Endodermal cell (in vitro differentiated cells): ENCODE data around the gene RPL12. TPM values are rescaled to one million over a fixed set of nuclear protein-coding genes. Genes with fewer than 3 reads are reported as not detected.

Experiments used
- DNase-seq: peaks from one replicate; pipeline ENCODE4 v3.0.0-alpha.2; 2017
- H3K27ac ChIP-seq: 2 replicates; pipeline ENCODE4 v1.5.1; 2013; ENCODE audit warnings: mild to moderate bottlenecking, low read depth, low read length, moderate library complexity
- H3K27me3 ChIP-seq: 2 replicates; pipeline ENCODE4 v1.6.1; 2013; ENCODE audit warnings: mild to moderate bottlenecking, low read length, moderate library complexity; ENCODE audit not compliant: insufficient read depth, control insufficient read depth, poor library complexity, severe bottlenecking
- H3K36me3 ChIP-seq: 2 replicates; pipeline ENCODE4 v1.7.0; 2013; ENCODE audit warnings: mild to moderate bottlenecking, low read length, moderate library complexity; ENCODE audit not compliant: control insufficient read depth, insufficient read depth
- H3K4me1 ChIP-seq: one replicate; pipeline ENCODE4 v1.7.0; 2013; ENCODE audit warnings: low read length; ENCODE audit not compliant: control insufficient read depth, insufficient read depth
- H3K4me3 ChIP-seq: 2 replicates; pipeline ENCODE4 v1.5.1; 2013; ENCODE audit warnings: mild to moderate bottlenecking, low read length, moderate library complexity
- H3K9ac ChIP-seq: 2 replicates; pipeline ENCODE4 v1.6.1; 2013; ENCODE audit warnings: mild to moderate bottlenecking, low read length, moderate library complexity; ENCODE audit not compliant: poor library complexity, severe bottlenecking; ENCODE audit errors: extremely low read depth
- H3K9me3 ChIP-seq: 2 replicates; pipeline ENCODE4 v1.6.1; 2013; ENCODE audit warnings: mild to moderate bottlenecking, low read length, moderate library complexity; ENCODE audit not compliant: control insufficient read depth
- H3K27ac Mint-ChIP-seq: 2 replicates; pipeline ENCODE4 v1.8.0; 2020; ENCODE audit warnings: mixed read lengths
- H3K27me3 Mint-ChIP-seq: 2 replicates; pipeline ENCODE4 v1.8.0; 2021; ENCODE audit warnings: mild to moderate bottlenecking, mixed read lengths; ENCODE audit not compliant: insufficient read depth
- H3K36me3 Mint-ChIP-seq: 2 replicates; pipeline ENCODE4 v1.8.0; 2020; ENCODE audit warnings: low read depth, mixed read lengths
- H3K4me1 Mint-ChIP-seq: 2 replicates; pipeline ENCODE4 v1.8.0; 2020; ENCODE audit warnings: mixed read lengths
- H3K4me3 Mint-ChIP-seq: 2 replicates; pipeline ENCODE4 v1.8.0; 2020; ENCODE audit warnings: mild to moderate bottlenecking, moderate library complexity, mixed read lengths
- H3K9me3 Mint-ChIP-seq: 2 replicates; pipeline ENCODE4 v1.8.0; 2020; ENCODE audit warnings: mild to moderate bottlenecking, mixed read lengths
- CTCF ChIP-seq: fragments of 200-600 bp; sonication (generic); conservative IDR thresholded peaks from 2 replicates; pipeline ENCODE4 v1.5.0; 2021; ENCODE audit warnings: antibody characterized with exemption, mild to moderate bottlenecking
- WGBS, 2 experiments: methylation state at CpG; one replicate each; pipeline versions ENCODE4 v1.1.5 to v1.1.7; 2013; ENCODE audit warnings: missing lambda C conversion rate in 2 of 2, mixed read lengths in 1 of 2; ENCODE audit not compliant: insufficient coverage in 1 of 2, insufficient read length in 1 of 2; 5-methylcytosine and 5-hydroxymethylcytosine counted together
- long read RNA-seq, 4 experiments: library from polyadenylated mRNA in 2 of 4; library from RNA in 1 of 4; library from capped mRNA in 1 of 4; stranded (forward) in 3 of 4; unstranded in 1 of 4; transcript quantifications; one replicate each; pipeline ENCODE4 v2.0.0, GENCODE V29; 2020 to 2021; ENCODE audit warnings: inconsistent platforms in 1 of 4
- polyA plus RNA-seq, 2 experiments: library from polyadenylated mRNA; stranded (reverse); fragments of 50-300 nt; gene quantifications; one replicate each; pipeline ENCODE4 v1.2.3, GENCODE V29; 2013
- total RNA-seq, 2 donors: library from RNA; stranded (reverse); fragmentation: NEBNext Ultra II Directional in 1 of 2; extraction: Animal tissue kit (Norgen Biotek cat#: 25700) in 1 of 2; gene quantifications; 2 replicates in 1 of 2; 3 replicates in 1 of 2; pipeline ENCODE4 v1.2.1, GENCODE V29; 2021

Gene RPL12
- 1,000 to 10,000 TPM; 1,241 to 1,436 TPM for total RNA-seq
- 1,289 TPM for polyA plus RNA-seq (2013, experiment 1 of 2)
- 1,216 TPM for polyA plus RNA-seq (2013, experiment 2 of 2)
- long read RNA-seq, experiment 1, transcript RPL12-201 (7 exons, 633 nt) = major isoform, 452 of 559 reads
- long read RNA-seq, experiment 1, partial matches to known transcripts = 78 of 559 reads
- long read RNA-seq, experiment 1, other reads (novel, unspliced or antisense) = 24 of 559 reads
- long read RNA-seq, experiment 2, transcript RPL12-201 (7 exons, 633 nt) = major isoform, 271 of 280 reads
- long read RNA-seq, experiment 2, partial matches to known transcripts = 3 of 280 reads
- long read RNA-seq, experiment 2, other reads (novel, unspliced or antisense) = 2 of 280 reads
- long read RNA-seq, experiment 3, transcript RPL12-204 (7 exons, 864 nt) = minor isoform, 15 of 669 reads
- long read RNA-seq, experiment 3, transcript RPL12-201 (7 exons, 633 nt) = major isoform, 599 of 669 reads
- long read RNA-seq, experiment 3, partial matches to known transcripts = 44 of 669 reads
- long read RNA-seq, experiment 3, other reads (novel, unspliced or antisense) = 11 of 669 reads
- long read RNA-seq, experiment 4, transcript RPL12-204 (7 exons, 864 nt) = major isoform, 15 of 33 reads
- long read RNA-seq, experiment 4, transcript RPL12-201 (7 exons, 633 nt) = minor isoform, 8 of 33 reads
- long read RNA-seq, experiment 4, partial matches to known transcripts = 5 of 33 reads
- long read RNA-seq, experiment 4, other reads (novel, unspliced or antisense) = 5 of 33 reads

DNA sequence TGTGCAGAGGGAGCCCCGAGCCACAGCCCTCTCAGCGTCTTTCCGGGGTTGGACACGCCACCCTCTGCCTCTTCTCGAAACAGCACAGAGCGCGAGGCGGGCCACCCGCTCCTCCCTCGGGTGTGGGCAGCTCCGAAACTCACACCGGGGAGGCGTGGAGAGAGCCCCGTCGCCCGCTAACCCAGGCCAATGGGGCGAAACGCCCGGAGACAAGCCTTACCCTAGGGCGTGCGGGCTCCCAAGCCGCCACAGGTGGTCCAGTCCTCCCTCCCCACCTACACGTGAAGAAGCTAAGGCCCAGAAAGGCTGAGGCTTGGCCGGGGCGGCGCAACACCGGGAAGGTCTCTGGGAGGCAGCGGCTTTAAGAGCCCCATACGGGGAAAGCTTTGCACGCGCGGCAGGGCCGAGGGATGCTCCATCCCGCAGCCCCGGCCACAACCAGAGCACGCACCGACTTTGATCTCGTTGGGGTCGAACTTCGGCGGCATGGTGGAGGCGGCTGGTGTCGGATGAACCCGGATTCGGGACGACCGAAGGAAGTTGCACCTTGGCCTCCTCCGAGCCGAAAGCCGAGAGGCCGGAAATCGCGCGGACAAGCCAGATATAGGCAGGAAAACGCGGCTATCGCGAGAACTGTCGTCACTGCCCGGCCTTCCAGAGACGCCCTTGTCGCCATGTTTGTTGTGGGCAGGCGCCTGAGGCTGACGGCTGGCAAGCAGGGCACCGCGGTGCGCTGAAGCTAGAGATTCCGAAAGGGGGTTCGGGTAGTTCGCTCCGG is at the start of gene RPL12, which contains the start of gene LRSAM1:
Gene RPL12 (minus strand): TSS at position 577 of the 778 bp plus-strand sequence. CDS start 89 bp downstream, at position 488.
Gene LRSAM1 (plus strand): TSS at position 681 of the 778 bp plus-strand sequence. CDS start 3,018 bp downstream, outside the sequence.
- no peak for TF ChIP-seq CTCF
- 0% methylated on average over 45 to 71 of the region's 71 CpGs for WGBS, 2 experiments

GRCh38 chr9:127500862-127501261 is 49.7 kb upstream of the RPL12 start:
- Histone ChIP-seq H3K9me3 (no peaks in the 10 kb centered on the region), H3K27ac (no peak overlapping the region), H3K4me1 (no peaks in the 10 kb centered on the region), H3K36me3 (peaks cover 16% of the 10 kb centered on the region), H3K27me3 (no peaks in the 10 kb centered on the region), H3K9ac (no peak overlapping the region), H3K4me3 (no peak overlapping the region)
- Mint-ChIP-seq H3K27me3 (no peaks in the 10 kb centered on the region), H3K4me1 (no peaks in the 10 kb centered on the region), H3K27ac (no peak overlapping the region), H3K9me3 (no peaks in the 10 kb centered on the region), H3K36me3 (peaks cover 15% of the 10 kb centered on the region), H3K4me3 (no peak overlapping the region)
- no peak for TF ChIP-seq CTCF
- 85 to 88% methylated on average over 8 to 9 of the region's 9 CpGs for WGBS, 2 experiments
- DNase-seq = no peak

More for the DNA sequence above, at the start of gene RPL12, which contains the start of gene LRSAM1:
- DNase-seq = peak; percentile 99
- H3K27me3 ChIP-seq = no peaks in the 10 kb centered on the region
- Mint-ChIP-seq H3K36me3 (peaks cover 58% of the 10 kb centered on the region), H3K4me1 (peaks cover 25% of the 10 kb centered on the region), H3K27me3 (no peaks in the 10 kb centered on the region), H3K9me3 (no peaks in the 10 kb centered on the region), H3K27ac (peak within 1 kb of the TSS; percentile 97), H3K4me3 (peak within 1 kb of the TSS; percentile 93)
- H3K4me3 ChIP-seq = peak within 1 kb of the TSS; percentile 97
- H3K9me3 ChIP-seq = no peaks in the 10 kb centered on the region
- peaks cover 63% of the 10 kb centered on the region for H3K36me3 ChIP-seq
- no peaks in the 10 kb centered on the region for H3K4me1 ChIP-seq
- H3K9ac ChIP-seq = peak within 1 kb of the TSS; percentile 99
- H3K27ac ChIP-seq = peak within 1 kb of the TSS; percentile 89

- WGBS, 2 experiments = 88 to 96% methylated on average over 5 to 6 of the region's 6 CpGs
- Histone ChIP-seq H3K27me3 (no peaks in the 10 kb centered on the region), H3K4me3 (no peak overlapping the region), H3K36me3 (peaks cover 17% of the 10 kb centered on the region), H3K9me3 (no peaks in the 10 kb centered on the region), H3K9ac (no peak overlapping the region), H3K27ac (no peak overlapping the region), H3K4me1 (no peaks in the 10 kb centered on the region)
- Mint-ChIP-seq H3K27me3 (no peaks in the 10 kb centered on the region), H3K9me3 (no peaks in the 10 kb centered on the region), H3K36me3 (peaks cover 16% of the 10 kb centered on the region), H3K4me3 (no peak overlapping the region), H3K4me1 (no peaks in the 10 kb centered on the region), H3K27ac (no peak overlapping the region)
- TF ChIP-seq CTCF = no peak
- no peak for DNase-seq
Observed at GRCh38 chr9:127500399-127500798, 49.2 kb upstream of the RPL12 start.
